ENCODE data around the gene PDCD5. TPM values are rescaled to one million over a fixed set of nuclear protein-coding genes. Genes with fewer than 3 reads are reported as not detected.
"Not testable (repeated sequence)": the region's sequence is repeated elsewhere in the genome, so short reads cannot be mapped to it uniquely, and the experiment has no call there.

The PDCD5 gene
- total RNA-seq, 1 donor from 2014 or later, result 115 TPM

DNA sequence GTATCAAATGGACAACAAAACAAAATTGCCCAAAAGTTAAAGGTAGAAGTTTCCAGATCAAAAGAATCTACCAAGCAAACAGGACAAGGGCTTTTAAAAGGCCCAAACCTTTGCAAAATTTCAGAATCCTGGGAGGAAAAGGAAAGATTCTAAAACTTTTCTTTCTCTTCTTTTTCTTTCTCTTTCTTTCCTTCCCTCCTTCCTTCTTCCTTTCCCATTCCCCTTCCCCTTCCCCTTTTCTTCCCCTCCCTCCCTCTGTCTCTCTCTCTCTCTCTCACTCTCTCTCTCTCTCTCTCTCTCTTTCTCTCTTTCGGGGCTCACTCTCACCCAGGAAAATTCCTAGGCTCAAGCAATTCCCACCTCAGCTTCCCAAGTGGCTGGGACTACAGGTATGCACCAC, 4.2 kb upstream of the PDCD5 start:
- no peak for DNase-seq (ENCODE audit: extremely low spot score in 2 of 2)
- TF ChIP-seq, protein P1, sequence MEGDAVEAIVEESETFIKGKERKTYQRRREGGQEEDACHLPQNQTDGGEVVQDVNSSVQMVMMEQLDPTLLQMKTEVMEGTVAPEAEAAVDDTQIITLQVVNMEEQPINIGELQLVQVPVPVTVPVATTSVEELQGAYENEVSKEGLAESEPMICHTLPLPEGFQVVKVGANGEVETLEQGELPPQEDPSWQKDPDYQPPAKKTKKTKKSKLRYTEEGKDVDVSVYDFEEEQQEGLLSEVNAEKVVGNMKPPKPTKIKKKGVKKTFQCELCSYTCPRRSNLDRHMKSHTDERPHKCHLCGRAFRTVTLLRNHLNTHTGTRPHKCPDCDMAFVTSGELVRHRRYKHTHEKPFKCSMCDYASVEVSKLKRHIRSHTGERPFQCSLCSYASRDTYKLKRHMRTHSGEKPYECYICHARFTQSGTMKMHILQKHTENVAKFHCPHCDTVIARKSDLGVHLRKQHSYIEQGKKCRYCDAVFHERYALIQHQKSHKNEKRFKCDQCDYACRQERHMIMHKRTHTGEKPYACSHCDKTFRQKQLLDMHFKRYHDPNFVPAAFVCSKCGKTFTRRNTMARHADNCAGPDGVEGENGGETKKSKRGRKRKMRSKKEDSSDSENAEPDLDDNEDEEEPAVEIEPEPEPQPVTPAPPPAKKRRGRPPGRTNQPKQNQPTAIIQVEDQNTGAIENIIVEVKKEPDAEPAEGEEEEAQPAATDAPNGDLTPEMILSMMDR (IDR thresholded peaks at IDR 0.05), result no peak
- TF ChIP-seq POLR2AphosphoS5 (IDR thresholded peaks at IDR 0.05; ENCODE audit: insufficient read depth in 1 of 2, low read depth in 1 of 2) (no peak), POLR2A (IDR thresholded peaks at IDR 0.05) (no peak)
- Histone ChIP-seq H3K9me3 (no peaks in the 10 kb centered on the region), H3K27ac (no peak overlapping the region), H3K27me3 (no peaks in the 10 kb centered on the region), H3K4me3 (no peak overlapping the region), H3K4me1 (peaks cover 8% of the 10 kb centered on the region), H3K36me3 (no peaks in the 10 kb centered on the region)
- intact Hi-C loops (cut with DNase I), result no loop called here

DNA sequence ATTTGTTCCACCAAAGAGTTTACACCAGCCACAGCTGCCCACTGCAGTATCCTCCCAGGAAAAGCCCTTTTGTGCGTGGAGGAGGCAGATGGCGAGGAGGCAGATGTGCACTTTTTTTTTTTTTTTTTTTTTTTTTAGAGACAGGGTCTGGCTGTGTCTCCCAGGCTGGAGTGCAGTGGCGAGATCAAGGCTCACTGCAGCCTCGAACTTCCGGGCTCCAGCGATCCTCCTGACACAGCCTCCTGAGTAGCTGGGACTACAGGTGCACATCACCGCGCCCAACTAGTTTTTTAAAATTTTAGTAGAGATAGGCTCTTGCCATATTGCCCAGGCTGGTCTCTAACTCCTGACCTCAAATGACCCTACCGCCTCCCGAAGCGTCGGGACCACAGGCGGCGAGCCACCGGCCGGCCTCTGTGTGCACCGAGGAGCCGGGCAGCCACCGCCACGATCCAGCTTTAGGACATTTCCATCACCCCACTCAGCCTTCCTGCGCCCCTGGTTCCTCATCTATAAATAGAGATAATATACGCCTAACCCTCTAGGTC, 563 bp upstream of the PDCD5 start:
- Histone ChIP-seq H3K27ac (peak overlapping the region; percentile 75), H3K9me3 (no peaks in the 10 kb centered on the region), H3K4me3 (peak overlapping the region; percentile 92 to 97), H3K4me1 (peaks cover 18% of the 10 kb centered on the region), H3K27me3 (no peaks in the 10 kb centered on the region), H3K36me3 (peaks cover 0 to 14% of the 10 kb centered on the region in 2 donors)
- DNase-seq (ENCODE audit: extremely low spot score in 2 of 2), result no peak
- intact Hi-C loops (cut with DNase I), result no loop called here
- TF ChIP-seq, protein P1 (IDR thresholded peaks at IDR 0.05), result no peak
- no peak for TF ChIP-seq POLR2A (IDR thresholded peaks at IDR 0.05)
- no peak for TF ChIP-seq POLR2AphosphoS5 (IDR thresholded peaks at IDR 0.05; ENCODE audit: insufficient read depth in 1 of 2, low read depth in 1 of 2)

DNA sequence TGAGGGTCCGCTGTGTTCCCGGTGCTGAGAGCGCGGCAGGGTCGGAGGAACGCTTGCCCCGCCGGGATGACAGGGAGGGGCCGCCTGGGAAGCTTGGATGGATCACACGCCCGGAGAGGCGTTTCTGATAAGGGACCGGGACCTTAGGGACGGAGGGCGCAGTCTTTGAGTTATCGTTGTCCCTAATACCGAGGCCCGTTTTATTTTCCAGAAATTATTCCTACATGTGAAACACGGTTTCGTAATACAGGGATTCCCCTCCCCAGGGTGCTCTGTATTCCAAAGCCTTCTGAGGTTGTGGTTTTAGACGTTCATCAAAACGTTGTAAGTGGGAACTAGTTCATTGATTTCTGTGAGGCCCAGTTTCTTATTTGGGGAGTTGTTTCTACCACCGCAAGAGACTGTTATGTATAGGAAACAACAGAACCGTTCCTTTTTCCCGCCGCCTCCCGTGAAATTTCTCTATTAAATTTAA, 752 bp downstream of the PDCD5 start:
- no peaks in the 10 kb centered on the region for H3K9me3 ChIP-seq
- peaks cover 18% of the 10 kb centered on the region for H3K4me1 ChIP-seq
- intact Hi-C loops (cut with DNase I), result no loop called here
- H3K27ac ChIP-seq, result peak overlapping the region; percentile 75
- H3K27me3 ChIP-seq, result no peaks in the 10 kb centered on the region
- H3K4me3 ChIP-seq, result peak overlapping the region; percentile 92 to 97
- TF ChIP-seq, protein P1 (IDR thresholded peaks at IDR 0.05), result no peak
- TF ChIP-seq POLR2A (IDR thresholded peaks at IDR 0.05) (no peak), POLR2AphosphoS5 (IDR thresholded peaks at IDR 0.05; ENCODE audit: insufficient read depth in 1 of 2, low read depth in 1 of 2) (no peak)
- H3K36me3 ChIP-seq, result peaks cover 0 to 25% of the 10 kb centered on the region in 2 donors
- DNase-seq (ENCODE audit: extremely low spot score in 2 of 2), result no peak

DNA sequence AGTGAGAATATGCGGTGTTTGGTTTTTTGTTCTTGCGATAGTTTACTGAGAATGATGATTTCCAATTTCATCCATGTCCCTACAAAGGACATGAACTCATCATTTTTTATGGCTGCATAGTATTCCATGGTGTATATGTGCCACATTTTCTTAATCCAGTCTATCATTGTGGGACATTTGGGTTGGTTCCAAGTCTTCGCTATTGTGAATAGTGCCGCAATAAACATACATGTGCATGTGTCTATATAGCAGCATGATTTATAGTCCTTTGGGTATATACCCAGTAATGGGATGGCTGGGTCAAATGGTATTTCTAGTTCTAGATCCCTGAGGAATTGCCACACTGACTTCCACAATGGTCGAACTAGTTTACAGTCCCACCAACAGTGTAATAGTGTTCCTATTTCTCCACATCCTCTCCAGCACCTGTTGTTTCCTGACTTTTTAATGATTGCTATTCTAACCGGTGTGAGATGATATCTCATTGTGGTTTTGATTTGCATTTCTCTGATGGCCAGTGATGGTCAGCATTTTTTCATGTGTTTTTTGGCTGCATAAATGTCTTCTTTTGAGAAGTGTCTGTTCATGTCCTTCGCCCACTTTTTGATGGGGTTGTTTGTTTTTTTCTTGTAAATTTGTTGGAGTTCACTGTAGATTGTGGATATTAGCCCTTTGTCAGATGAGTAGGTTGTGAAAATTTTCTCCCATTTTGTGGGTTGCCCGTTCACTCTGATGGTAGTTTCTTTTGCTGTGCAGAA, 6.9 kb downstream of the PDCD5 start:
- H3K4me1 ChIP-seq; H3K4me3 ChIP-seq; H3K27ac ChIP-seq; H3K27me3 ChIP-seq; H3K9me3 ChIP-seq; DNase-seq (ENCODE audit: extremely low spot score in 2 of 2); intact Hi-C loops (cut with DNase I): not testable (repeated sequence)
- peaks cover 0 to 32% of the 10 kb centered on the region in 2 donors for H3K36me3 ChIP-seq

DNA sequence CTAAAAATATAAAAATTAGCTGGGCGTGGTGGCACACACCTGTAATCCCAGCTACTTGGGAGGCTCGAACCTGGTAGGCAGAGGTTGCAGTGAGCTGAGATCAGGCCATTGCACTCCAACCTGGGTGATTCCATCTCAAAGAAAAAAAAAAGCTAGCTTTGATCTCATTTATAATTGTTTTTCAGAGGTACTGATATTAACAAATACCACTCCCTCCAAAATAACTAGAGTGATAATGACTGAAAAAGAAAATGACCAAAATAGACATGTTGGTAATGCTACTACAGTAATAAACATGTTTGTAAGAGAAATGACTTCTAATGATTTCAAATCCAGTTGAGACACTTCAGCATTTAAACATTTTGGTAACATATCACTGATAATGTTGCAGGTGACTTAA, 13.0 kb downstream of the PDCD5 start:
- no peak for DNase-seq (ENCODE audit: extremely low spot score in 2 of 2)
- Histone ChIP-seq H3K27me3 (no peaks in the 10 kb centered on the region), H3K36me3 (peaks cover 0 to 35% of the 10 kb centered on the region in 2 donors), H3K4me1 (no peaks in the 10 kb centered on the region), H3K4me3 (no peak overlapping the region), H3K9me3 (no peaks in the 10 kb centered on the region), H3K27ac (no peak overlapping the region)
- TF ChIP-seq POLR2A (IDR thresholded peaks at IDR 0.05) (no peak), POLR2AphosphoS5 (IDR thresholded peaks at IDR 0.05; ENCODE audit: insufficient read depth in 1 of 2, low read depth in 1 of 2) (no peak)
- TF ChIP-seq, protein P1 (IDR thresholded peaks at IDR 0.05), result no peak
- intact Hi-C loops (cut with DNase I), result no loop called here
